Left lung (tissue), 10 donors: Measurements from ENCODE around the gene DMD. TPM values are rescaled to one million over a fixed set of nuclear protein-coding genes. Genes with fewer than 3 reads are reported as not detected.

Experiments used
- ATAC-seq: fragments of 200-7000 bp; cut with Tn5 transposase; one replicate; pipeline ENCODE4 v1.9.1; 2020; ENCODE audit warnings: moderate library complexity
- DNase-seq, 4 donors: peaks; one replicate each; pipeline ENCODE4 v3.0.0-alpha.2; 2013 to 2020
- H3K27ac ChIP-seq, 2 donors: fragments of 200-600 bp; sonication (generic) in 1 of 2; one replicate each; pipeline versions ENCODE4 v1.5.0 to v1.8.0; 2020 to 2021
- H3K27me3 ChIP-seq, 2 donors: fragments of 200-600 bp; sonication (generic) in 1 of 2; one replicate each; pipeline versions ENCODE4 v1.5.0 to v1.8.0; 2020 to 2021
- H3K36me3 ChIP-seq, 2 donors: fragments of 200-600 bp; sonication (generic) in 1 of 2; one replicate each; pipeline versions ENCODE4 v1.5.0 to v1.8.0; 2020 to 2021
- H3K4me1 ChIP-seq, 2 donors: fragments of 200-600 bp; one replicate each; pipeline ENCODE4 v1.8.0; 2021
- H3K4me3 ChIP-seq, 2 donors: fragments of 200-600 bp; sonication (generic) in 1 of 2; one replicate each; pipeline versions ENCODE4 v1.5.0 to v1.8.0; 2020 to 2021; ENCODE audit warnings: mild to moderate bottlenecking in 1 of 2
- H3K9me3 ChIP-seq, 2 donors: fragments of 200-600 bp; sonication (generic) in 1 of 2; one replicate each; pipeline versions ENCODE4 v1.5.0 to v1.8.0; 2020 to 2021
- intact Hi-C, 2 donors: fragments of 100-400 bp; cut with DNase I; formaldehyde crosslinking; loops; one replicate each; pipeline versions ENCODE4 v1.11.2 to v1.14.2; 2022
- polyA plus RNA-seq, 6 donors: library from polyadenylated mRNA; unstranded; fragments of 120-200 nt; gene quantifications; one replicate each; pipeline ENCODE4 v1.2.1, GENCODE V29; 2013; ENCODE audit not compliant: insufficient read length in 6 of 6
- total RNA-seq, 2 donors: library from RNA; stranded (reverse); fragmentation: NEBNext Ultra II Directional; extraction: Animal tissue kit (Norgen Biotek cat#: 25700); gene quantifications; one replicate each; pipeline ENCODE4 v1.2.1, GENCODE V29; 2021
- TF ChIP-seq, protein P1 (sequence below), 2 donors: fragments of 200-600 bp; sonication (generic) in 1 of 2; IDR thresholded peaks; one replicate each; pipeline versions ENCODE4 v1.5.0 to v1.8.0; 2021; ENCODE audit warnings: antibody characterized with exemption in 2 of 2
- donor health status: DM: no; HTN: yes; CAD: no.
- donor health status: DM: no; HTN: no; CAD: no.

The DMD gene
- total and polyA plus RNA-seq, 8 donors: 16.6 to 68.8 (median 54.0) TPM

DNA sequence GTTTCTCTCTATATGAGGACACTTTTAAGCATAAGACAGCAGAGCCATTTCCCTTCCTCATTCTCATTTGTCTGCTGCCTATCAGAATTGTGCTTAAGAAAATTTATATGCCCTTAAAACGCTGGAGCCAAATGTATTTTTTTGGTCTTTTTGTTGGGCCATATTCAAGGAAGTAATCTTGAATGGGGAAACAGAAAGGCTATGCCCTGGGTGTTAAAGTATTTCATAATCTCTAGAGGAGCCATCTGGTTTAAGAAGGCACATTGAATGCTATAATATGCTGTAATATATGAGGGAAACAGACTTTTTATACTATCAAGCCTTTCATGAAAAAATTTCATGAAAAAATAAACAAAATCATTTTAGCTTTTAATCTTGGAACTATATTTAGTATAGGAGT lies 4.3 kb downstream of the DMD start:
- TF ChIP-seq, protein P1, sequence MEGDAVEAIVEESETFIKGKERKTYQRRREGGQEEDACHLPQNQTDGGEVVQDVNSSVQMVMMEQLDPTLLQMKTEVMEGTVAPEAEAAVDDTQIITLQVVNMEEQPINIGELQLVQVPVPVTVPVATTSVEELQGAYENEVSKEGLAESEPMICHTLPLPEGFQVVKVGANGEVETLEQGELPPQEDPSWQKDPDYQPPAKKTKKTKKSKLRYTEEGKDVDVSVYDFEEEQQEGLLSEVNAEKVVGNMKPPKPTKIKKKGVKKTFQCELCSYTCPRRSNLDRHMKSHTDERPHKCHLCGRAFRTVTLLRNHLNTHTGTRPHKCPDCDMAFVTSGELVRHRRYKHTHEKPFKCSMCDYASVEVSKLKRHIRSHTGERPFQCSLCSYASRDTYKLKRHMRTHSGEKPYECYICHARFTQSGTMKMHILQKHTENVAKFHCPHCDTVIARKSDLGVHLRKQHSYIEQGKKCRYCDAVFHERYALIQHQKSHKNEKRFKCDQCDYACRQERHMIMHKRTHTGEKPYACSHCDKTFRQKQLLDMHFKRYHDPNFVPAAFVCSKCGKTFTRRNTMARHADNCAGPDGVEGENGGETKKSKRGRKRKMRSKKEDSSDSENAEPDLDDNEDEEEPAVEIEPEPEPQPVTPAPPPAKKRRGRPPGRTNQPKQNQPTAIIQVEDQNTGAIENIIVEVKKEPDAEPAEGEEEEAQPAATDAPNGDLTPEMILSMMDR (IDR thresholded peaks at IDR 0.05): no peak

GRCh38 chrX:33205321-33205720 lies 6.0 kb downstream of the DMD start:
- Histone ChIP-seq H3K27me3 (no peaks in the 10 kb centered on the region), H3K4me3 (no peak overlapping the region)
- TF ChIP-seq, protein P1 (IDR thresholded peaks at IDR 0.05): no peak

More for the DNA sequence above, 4.3 kb downstream of the DMD start:
- no peak for DNase-seq
- intact Hi-C loops: no loop called here
- Histone ChIP-seq H3K9me3 (no peaks in the 10 kb centered on the region), H3K36me3 (no peaks in the 10 kb centered on the region), H3K4me3 (no peak overlapping the region), H3K27me3 (no peaks in the 10 kb centered on the region), H3K4me1 (no peaks in the 10 kb centered on the region), H3K27ac (no peak overlapping the region)
- ATAC-seq: no peak

GRCh38 chrX:33204889-33205288 lies 6.5 kb downstream of the DMD start:
- no peaks in the 10 kb centered on the region for H3K9me3 ChIP-seq
- TF ChIP-seq, protein P1 (IDR thresholded peaks at IDR 0.05): no peak
- no peak overlapping the region for H3K4me3 ChIP-seq
- H3K4me1 ChIP-seq: no peaks in the 10 kb centered on the region
- no peak for DNase-seq
- ATAC-seq: peak; percentile 68
- no peaks in the 10 kb centered on the region for H3K36me3 ChIP-seq
- H3K27ac ChIP-seq: no peak overlapping the region
- H3K27me3 ChIP-seq: no peaks in the 10 kb centered on the region
- intact Hi-C loops: no loop called here

More at GRCh38 chrX:33205321-33205720, 6.0 kb downstream of the DMD start:
- ATAC-seq (peak; percentile 78), DNase-seq (no peak)
- intact Hi-C loops: no loop called here
- Histone ChIP-seq H3K4me1 (no peaks in the 10 kb centered on the region), H3K36me3 (no peaks in the 10 kb centered on the region), H3K27ac (no peak overlapping the region), H3K9me3 (no peaks in the 10 kb centered on the region)

GRCh38 chrX:33198561-33199279 lies 12.6 kb downstream of the DMD start:
- intact Hi-C loops: no loop called here
- Histone ChIP-seq H3K4me3 (no peak overlapping the region), H3K36me3 (no peaks in the 10 kb centered on the region), H3K27me3 (no peaks in the 10 kb centered on the region), H3K4me1 (no peaks in the 10 kb centered on the region), H3K27ac (no peak overlapping the region), H3K9me3 (no peaks in the 10 kb centered on the region)
- DNase-seq (no peak), ATAC-seq (no peak)
- TF ChIP-seq, protein P1 (IDR thresholded peaks at IDR 0.05): no peak

DNA sequence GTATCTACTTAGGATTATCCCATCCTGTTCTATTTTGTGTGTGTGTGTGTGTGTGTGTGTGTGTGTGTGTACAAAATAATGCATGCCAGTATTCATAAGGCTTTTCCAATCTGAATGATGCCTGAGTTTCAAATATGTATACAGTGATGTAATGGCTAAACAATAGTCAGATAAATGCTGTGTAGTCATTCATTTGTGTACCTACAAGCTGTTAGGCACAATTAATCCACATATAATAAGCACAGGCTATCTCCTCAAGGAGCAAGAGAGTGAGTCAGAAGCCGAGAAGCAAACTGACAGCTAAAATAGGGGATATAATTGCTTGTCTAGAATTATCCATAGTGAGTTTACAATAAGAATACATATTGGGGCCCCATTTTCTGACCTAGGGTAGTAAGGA lies 15.7 kb downstream of the DMD start:
- ATAC-seq: no peak
- intact Hi-C loops: no loop called here
- H3K27ac ChIP-seq: no peak overlapping the region

More for the DNA sequence above, 15.7 kb downstream of the DMD start:
- Histone ChIP-seq H3K9me3 (no peaks in the 10 kb centered on the region), H3K27me3 (no peaks in the 10 kb centered on the region), H3K4me1 (no peaks in the 10 kb centered on the region), H3K36me3 (no peaks in the 10 kb centered on the region), H3K4me3 (no peak overlapping the region)
- DNase-seq: no peak
- TF ChIP-seq, protein P1 (IDR thresholded peaks at IDR 0.05): no peak
